HG02970 (cell line): ENCODE measurements around the gene CHD5.

ENCODE experiments used
- ATAC-seq: cut with Tn5 transposase; IDR thresholded peaks from one replicate; pipeline ENCODE4 v1.9.1; 2021; ENCODE audit warnings: mild to moderate bottlenecking, moderate library complexity, moderate number of reproducible peaks; ENCODE audit not compliant: unreplicated experiment, low FRiP score

Gene CHD5

DNA sequence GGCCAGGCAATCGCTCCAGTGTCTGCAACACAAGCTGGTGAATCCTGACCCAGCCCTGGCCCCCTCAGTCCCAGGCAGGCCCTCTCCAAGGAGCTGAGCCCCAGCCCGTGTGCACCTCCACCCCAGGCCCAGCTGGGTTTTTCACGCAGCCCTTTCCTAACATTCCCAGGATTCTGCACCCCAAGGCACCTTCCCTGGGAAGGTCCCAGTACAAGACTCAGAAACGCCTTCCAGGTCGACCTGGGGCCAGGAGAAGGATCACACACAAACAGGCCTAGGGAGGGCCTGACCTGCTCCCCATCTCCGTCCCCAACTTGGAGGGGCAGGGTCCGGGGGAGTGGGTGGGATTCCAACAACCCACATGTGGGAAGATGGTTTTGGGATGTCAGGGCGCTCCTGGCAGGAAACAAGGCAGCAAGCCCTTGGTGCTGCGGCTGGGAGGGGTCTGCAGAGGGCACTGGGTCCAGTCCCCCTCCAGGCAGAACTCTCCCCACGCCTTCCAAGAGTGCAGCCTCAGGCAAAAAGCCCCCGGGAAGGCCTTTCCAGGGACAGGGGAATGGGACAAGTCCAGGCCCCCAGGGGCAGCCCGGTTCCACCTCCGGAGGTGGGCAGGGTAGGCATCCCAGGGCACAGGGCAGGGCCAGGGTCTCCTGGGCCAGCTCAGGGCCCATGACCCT is 76.1 kb downstream of the CHD5 start:
- ATAC-seq = no peak

DNA sequence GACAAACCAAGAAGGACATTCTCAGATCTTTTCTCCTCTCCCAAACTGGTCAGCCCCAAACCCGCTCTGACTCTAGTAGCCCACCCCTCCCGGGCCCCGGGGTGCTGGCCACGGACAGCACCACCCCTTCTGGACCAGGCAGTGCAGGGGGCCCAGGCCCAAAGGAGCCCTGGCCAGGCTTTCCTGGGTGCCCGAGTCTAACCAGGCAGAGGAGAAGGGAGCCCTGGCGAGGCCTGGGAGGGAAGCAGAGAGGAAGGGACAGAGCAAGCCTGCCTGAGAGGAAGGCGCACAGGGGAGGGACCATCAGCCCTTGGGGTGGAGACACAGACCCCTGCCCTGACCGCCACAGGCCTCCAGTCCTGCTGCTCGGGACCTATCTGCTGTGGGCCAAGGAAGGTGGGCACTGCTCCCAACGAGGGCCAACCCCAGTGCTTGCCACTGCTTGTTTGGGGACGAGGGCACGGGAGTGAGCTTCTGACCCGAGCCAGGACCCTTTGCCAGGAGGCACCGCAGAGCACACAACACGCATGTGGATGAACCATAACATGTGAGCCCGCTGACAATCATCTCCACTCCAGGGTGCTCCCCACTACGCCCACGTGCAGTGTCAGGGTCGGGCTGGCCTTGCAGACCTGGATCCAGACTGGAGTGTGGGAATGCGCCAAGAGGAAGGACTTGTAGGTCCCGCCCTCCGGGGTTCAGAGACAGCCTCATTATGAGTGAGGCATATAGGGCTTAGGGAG is 76.8 kb downstream of the CHD5 start:
- no peak for ATAC-seq

DNA sequence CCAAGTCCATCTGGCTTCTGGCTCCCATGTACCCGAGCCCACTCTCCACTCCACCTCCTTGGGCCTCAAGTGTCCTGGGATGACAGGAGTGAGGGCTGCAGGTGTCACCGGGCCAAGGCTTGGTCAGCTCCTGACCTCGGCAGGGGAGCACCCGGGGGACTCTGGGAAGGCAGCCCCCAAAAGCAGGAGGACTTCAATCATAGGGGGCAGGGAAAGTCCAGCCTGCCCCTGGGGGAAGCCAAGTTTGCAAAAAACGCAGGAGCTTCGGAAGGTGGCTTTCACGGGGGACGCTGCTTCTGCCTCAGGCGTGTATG is 77.6 kb downstream of the CHD5 start:
- ATAC-seq = no peak

- ATAC-seq = no peak
Observed at GRCh38 chr1:6101826-6102531, 78.1 kb downstream of the CHD5 start.

DNA sequence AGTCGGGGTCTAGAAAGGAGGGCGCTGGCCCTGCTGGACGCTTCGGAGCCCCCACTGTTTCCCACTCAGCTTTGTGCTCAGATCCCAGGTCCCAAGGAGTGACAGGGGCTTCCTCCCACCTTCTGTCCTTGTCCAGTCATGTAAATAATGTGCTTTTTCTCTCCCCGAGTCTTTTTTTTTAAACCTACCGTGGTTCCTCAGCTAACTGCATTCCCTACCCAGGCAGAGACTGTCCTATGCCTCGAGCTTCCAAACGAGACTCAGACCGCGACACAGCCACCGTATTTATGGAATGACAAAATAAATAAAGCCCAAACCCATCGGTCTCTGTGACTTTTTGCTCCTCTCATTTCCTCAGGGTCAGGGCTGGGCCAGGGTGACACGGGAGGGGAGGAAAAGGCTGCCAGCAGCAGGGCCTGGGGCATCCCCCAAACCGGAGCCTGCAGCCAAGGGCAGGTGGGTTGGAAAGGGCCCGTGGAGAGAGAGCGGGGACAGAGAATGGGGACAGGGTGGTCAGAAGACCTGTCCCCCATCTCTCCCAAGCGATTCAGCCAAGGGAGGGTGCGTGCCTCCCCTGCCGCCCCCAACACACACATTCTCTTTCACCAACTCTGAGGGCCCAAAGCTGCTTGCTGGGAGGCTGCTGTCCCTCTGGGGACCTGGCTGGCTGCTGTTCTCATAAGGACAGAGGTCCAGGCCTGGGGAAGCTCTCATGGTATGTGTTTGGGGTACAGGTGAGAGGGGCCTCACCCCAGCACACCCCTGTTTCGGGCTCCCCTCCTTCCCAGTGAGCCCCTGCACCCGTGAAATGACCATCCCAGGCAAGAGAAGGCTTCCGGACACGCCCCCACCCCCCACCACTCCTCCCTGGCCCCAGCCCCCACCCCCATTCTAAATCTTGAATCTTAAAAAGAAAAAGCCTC is 79.0 kb downstream of the CHD5 start:
- ATAC-seq = no peak

- ATAC-seq = no peak
Observed at GRCh38 chr1:6099787-6100765, 80.0 kb downstream of the CHD5 start.

- no peak for ATAC-seq
Observed at GRCh38 chr1:6099297-6099696, 80.8 kb downstream of the CHD5 start.

DNA sequence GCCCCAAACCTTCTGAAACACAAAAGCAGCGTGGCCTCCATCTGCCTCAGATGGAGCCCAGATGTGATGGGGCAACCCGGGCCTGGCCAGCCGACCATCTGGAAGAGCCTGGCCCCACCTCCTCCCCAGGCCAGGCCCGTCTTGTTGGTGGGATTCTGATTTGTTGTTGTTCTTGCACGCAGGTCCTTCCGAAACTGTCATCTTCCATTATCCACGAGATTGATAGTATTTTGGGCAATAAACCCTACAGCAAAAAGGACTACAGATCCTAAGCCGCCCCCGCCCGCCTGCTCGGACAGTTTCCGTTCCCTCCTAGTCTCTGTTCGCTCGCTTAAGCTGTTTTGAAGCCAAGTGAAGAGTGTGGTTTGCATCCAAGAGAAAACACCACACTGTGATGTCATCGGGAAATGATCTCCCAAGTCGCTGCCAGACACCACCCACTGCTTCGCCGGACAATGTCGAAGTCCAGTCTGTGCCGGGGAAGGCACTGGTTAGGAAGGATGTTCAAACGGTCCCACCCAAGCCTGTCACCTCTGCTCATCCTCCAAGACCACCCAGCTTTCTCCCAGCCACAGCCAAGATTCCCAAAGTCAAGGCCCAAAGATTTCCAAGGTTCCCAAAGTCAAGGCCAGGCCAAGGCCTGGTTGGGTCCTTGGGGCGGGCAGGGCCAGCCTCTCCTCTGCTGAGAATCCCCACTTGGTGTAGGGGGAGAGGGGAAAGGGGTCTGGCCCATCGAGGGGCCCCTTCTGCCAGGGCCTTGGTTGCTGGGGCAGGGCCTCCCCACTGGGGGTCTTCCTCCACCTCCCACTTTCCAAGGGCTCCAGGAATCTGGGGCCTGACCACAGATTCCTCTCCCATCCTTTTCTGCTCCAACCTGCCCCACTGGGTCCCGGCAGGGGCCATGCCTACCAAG is 81.6 kb downstream of the CHD5 start:
- no peak for ATAC-seq

DNA sequence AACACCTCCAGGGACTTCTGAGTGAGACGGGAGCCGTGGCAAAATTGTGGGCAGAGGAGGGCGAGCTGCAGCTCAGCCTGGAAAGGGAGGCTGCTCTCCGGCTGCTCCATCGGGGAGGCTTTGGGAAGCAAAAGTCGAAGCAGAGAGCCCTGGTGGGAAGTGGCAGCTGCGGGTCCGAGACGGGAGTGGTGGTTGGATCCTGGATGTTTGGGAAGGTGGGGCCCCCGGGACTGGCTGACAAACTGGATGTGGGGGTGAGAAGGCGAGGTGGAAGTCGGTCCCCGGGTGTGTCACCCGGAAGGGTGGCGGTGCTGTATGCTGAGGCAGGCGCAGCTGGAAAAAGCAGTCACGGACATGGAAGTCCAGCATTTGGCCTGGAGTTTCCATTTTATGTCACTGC is 82.3 kb downstream of the CHD5 start:
- ATAC-seq = no peak

- no peak for ATAC-seq
Observed at GRCh38 chr1:6097117-6097595, 83.0 kb downstream of the CHD5 start.

GRCh38 chr1:6096243-6097116 is 83.6 kb downstream of the CHD5 start:
- no peak for ATAC-seq

DNA sequence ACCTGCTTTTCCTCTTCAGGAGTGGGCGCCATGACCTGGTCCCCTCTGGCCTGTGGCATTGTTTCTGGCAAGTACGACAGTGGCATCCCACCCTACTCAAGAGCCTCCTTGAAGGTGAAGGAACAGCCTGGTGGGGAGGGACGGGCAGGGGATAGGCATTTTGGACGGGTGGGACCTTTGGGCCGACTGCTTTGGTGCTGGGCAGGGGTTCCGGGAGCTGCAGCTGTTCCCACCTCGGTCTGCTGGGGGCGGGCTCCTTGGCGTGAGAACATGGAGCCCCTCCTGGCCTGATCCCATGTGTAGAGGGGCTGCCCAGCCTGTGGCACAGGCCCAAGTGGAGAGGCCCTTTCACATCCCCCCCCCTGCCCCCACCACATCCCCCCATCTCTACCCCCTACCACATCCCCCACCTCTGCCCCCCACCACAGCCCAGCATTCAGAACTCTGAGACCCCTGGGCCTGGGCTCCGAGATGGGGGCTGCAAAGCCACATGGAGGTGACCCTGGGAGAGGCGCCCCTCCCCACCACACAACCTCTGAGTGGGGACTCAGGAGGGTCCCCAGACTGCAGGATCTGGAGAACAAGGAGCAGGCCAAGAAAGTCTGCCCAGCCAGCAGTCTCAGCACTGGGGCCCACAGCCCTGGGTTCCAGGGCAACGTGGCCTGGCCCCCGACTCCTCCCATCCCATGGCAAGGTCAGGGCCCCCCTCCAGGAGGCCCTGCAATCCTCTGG is 84.4 kb downstream of the CHD5 start:
- no peak for ATAC-seq

GRCh38 chr1:6094801-6095505 is 85.2 kb downstream of the CHD5 start:
- ATAC-seq = no peak

- ATAC-seq = no peak
Observed at GRCh38 chr1:6094246-6094645, 85.9 kb downstream of the CHD5 start.

DNA sequence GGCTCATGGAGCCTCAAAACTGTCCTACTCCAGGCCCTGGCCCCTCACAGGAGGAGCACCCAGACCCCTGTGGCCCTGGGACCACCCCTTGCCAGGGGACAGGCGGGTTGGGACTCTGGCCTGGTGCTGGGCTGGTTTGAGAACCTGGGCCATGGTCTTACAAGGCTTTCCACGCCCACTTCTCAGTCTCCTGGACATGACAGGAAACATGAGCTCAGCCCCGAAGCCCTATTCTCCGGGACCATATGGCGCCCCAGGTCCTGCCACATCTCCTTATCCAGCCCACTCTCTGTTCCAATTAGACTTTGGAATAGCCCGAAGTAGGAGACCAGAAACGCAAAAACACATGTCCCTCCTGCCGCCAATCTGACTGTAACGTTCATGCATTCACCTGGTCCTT is 86.5 kb downstream of the CHD5 start:
- no peak for ATAC-seq

GRCh38 chr1:6093071-6093470 is 87.0 kb downstream of the CHD5 start:
- ATAC-seq = no peak
